ENCODE results near the gene SRPK1. TPM values are rescaled to one million over a fixed set of nuclear protein-coding genes. Genes with fewer than 3 reads are reported as not detected.

Gene SRPK1
- total RNA-seq, 4 donors from 2014 or later = 72.4 to 137 (median 112) TPM

DNA sequence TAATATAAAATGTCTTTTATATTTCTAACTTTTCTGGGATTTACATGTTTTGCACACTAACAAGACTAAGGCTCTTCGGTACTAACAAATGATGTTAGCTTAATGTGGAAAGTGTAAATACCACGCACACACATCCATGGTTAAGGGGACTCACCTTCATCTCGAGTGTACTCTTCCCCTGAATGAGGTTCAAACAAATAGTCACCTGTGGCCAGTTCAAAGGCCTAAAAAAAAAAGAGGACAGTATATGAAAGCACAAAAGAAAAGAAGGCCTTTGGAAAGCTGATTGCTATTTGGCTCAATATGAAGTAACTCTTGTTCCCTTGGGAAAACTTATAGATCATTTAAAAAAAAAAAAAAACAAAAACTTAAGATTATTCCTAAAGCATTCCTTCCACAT, 78.5 kb downstream of the SRPK1 start:
- TF ChIP-seq POLR2A (IDR thresholded peaks at IDR 0.05) = no peak
- TF ChIP-seq CTCF (IDR thresholded peaks at IDR 0.05) = no peak
- Histone ChIP-seq H3K4me1 (no peaks in the 10 kb centered on the region), H3K27me3 (no peaks in the 10 kb centered on the region), H3K9me3 (no peaks in the 10 kb centered on the region), H3K27ac (no peak overlapping the region), H3K36me3 (peaks cover 0 to 58% (median 0%) of the 10 kb centered on the region in 3 donors), H3K4me3 (no peak overlapping the region)
- DNase-seq = no peak

DNA sequence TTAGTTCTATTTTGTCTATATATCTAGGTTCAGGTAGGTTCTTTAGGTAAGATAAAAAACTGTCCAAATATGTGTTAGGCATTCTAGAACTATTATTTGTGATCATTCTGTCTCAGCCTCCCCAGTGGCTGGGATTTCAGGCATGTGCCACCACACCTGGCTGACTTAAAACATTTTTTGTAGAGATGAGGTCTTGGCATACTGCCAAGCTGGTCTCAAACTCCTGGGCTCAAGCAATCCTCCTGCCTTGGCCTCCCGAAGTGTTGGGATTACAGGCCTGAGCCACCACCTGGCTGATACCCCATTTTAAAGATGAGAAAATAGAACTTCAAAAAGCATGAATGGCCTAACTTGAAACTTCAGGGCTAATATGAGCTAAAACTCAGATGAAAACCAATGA, 81.9 kb downstream of the SRPK1 start:
- no peak for DNase-seq
- Histone ChIP-seq H3K27ac (no peak overlapping the region), H3K4me3 (no peak overlapping the region), H3K36me3 (peaks cover 0 to 76% (median 0%) of the 10 kb centered on the region in 3 donors), H3K27me3 (no peaks in the 10 kb centered on the region), H3K9me3 (no peaks in the 10 kb centered on the region), H3K4me1 (no peaks in the 10 kb centered on the region)
- TF ChIP-seq CTCF (IDR thresholded peaks at IDR 0.05) (no peak), POLR2A (IDR thresholded peaks at IDR 0.05) (no peak)

DNA sequence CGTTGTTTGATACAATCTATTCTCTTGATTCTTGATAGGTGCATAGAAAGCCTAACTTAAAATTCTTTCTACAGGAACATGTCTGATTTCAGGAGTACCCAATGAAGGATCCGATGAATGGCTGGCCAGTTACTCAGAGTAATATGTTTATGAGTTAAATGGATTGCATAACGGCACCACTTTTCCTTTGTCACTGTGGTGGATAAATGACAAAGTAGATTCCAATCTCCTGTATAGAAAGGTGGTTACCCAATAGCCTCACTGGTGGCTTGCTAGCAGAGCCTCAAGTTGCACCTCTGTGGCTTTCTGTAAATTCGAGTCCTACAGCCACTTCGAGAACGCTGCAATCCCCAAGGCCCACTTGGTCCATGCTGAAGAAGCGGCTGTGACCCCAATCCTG, 87.4 kb downstream of the SRPK1 start:
- Histone ChIP-seq H3K36me3 (peaks cover 0 to 44% (median 0%) of the 10 kb centered on the region in 3 donors), H3K27ac (no peak overlapping the region), H3K27me3 (no peaks in the 10 kb centered on the region), H3K4me3 (no peak overlapping the region), H3K4me1 (no peaks in the 10 kb centered on the region), H3K9me3 (no peaks in the 10 kb centered on the region)
- TF ChIP-seq CTCF (IDR thresholded peaks at IDR 0.05) (no peak), POLR2A (IDR thresholded peaks at IDR 0.05) (no peak)
- no peak for DNase-seq

GRCh38 chr6:35831257-35832007, 89.5 kb downstream of the SRPK1 start:
- no peaks in the 10 kb centered on the region for H3K27me3 ChIP-seq
- H3K9me3 ChIP-seq = no peaks in the 10 kb centered on the region
- no peak overlapping the region for H3K4me3 ChIP-seq
- H3K4me1 ChIP-seq = no peaks in the 10 kb centered on the region
- H3K36me3 ChIP-seq = peaks cover 0 to 29% (median 0%) of the 10 kb centered on the region in 3 donors
- no peak for DNase-seq
- TF ChIP-seq CTCF (IDR thresholded peaks at IDR 0.05) (no peak), POLR2A (IDR thresholded peaks at IDR 0.05) (no peak)
- H3K27ac ChIP-seq = no peak overlapping the region

- H3K27ac ChIP-seq = no peak overlapping the region
- DNase-seq = no peak
- H3K4me3 ChIP-seq = no peak overlapping the region
- H3K9me3 ChIP-seq = no peaks in the 10 kb centered on the region
- H3K36me3 ChIP-seq = peaks cover 0 to 13% (median 0%) of the 10 kb centered on the region in 3 donors
- no peaks in the 10 kb centered on the region for H3K27me3 ChIP-seq
- TF ChIP-seq POLR2A (IDR thresholded peaks at IDR 0.05) (no peak), CTCF (IDR thresholded peaks at IDR 0.05) (no peak)
- no peaks in the 10 kb centered on the region for H3K4me1 ChIP-seq
These were observed 91.6 kb downstream of the SRPK1 start for GRCh38 chr6:35829306-35829705.

Data from Peyer's patch (tissue), 4 donors.